GM20000 (cell line): Measurements from ENCODE around the gene B9D1.

Experiments
- DNase-seq: peaks from one replicate; pipeline ENCODE4 v3.0.0; 2012; ENCODE audit warnings: low spot score
- CTCF ChIP-seq: IDR thresholded peaks from 2 replicates; pipeline ENCODE4 v1.5.1; 2012; ENCODE audit warnings: mild to moderate bottlenecking, control low read depth; ENCODE audit errors: extremely low read depth, missing control alignments

Gene B9D1

DNA sequence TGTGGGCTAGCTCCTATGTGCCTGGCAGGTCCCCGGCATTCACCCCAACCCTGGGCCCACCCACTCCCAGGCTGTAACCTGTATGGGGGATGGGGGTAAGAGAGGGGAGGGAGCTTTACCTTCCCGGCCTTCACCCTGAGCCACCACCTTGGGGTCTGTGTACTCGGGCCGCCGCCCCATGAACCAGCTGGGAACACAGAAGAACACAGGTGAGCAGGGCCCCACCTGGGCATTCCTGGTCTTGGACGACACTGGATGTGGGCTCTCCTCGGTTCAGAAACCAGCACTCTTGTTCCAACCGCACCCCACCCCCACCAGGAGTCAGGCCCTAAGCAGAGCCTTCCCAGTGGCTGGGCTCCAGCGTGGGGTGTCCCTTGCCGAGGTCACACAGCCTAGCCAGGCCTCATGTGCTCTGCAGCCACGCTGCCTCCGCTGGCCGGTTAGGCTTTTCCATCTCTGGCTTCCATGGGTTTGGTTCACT, 18.8 kb downstream of the B9D1 start:
- no peak for TF ChIP-seq CTCF
- no peak for DNase-seq

DNA sequence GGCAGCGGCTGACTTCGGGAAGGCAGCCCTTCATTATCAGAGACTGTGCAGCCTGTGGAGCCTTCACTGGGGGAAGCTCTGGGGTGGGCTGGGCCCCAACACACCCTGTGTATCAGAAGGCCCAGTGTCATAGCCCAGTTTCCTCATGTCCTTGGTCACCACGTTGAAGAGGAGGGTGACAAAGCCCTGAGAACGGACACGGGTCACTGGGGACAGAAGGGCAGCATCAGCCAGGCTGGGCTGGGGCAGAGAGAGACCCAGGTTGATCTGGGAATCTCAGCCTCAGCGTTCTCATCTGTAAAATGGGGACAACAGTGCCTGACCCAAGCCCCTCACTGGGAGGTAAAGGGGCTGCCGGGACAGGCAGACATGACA, 19.3 kb downstream of the B9D1 start:
- no peak for DNase-seq
- no peak for TF ChIP-seq CTCF

DNA sequence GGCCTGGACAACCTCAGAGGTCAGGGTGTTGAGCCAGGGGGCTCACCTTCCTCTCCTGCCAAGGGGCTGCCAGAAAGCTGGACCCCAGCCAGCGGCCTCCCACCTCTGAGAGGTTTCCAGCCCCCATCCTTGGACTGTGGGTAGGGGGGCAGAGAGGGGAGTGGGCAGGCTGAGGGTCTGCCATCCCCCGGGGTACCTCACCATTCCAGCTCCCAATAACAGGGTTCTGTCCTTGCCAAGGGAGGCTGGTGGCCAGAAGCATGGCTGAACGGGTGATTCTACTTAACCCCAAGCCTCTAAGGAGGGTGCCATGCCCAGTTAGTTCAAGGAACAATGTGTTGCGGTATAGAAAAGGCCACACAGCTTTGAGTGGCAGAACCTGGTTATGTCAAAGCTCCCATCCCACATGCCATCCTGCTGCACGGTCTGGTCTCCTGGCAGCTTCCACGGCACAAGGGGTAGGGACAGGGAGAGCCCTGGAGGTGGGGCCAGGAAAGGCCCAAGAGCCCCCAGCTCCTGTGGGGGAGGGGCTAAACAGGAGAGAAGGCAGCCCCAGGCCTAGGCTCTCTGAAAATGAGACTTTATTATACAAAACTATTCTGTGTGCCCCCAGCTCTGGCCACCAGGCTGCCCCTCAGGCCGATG, 19.8 kb downstream of the B9D1 start:
- DNase-seq, result no peak
- TF ChIP-seq CTCF, result no peak

DNA sequence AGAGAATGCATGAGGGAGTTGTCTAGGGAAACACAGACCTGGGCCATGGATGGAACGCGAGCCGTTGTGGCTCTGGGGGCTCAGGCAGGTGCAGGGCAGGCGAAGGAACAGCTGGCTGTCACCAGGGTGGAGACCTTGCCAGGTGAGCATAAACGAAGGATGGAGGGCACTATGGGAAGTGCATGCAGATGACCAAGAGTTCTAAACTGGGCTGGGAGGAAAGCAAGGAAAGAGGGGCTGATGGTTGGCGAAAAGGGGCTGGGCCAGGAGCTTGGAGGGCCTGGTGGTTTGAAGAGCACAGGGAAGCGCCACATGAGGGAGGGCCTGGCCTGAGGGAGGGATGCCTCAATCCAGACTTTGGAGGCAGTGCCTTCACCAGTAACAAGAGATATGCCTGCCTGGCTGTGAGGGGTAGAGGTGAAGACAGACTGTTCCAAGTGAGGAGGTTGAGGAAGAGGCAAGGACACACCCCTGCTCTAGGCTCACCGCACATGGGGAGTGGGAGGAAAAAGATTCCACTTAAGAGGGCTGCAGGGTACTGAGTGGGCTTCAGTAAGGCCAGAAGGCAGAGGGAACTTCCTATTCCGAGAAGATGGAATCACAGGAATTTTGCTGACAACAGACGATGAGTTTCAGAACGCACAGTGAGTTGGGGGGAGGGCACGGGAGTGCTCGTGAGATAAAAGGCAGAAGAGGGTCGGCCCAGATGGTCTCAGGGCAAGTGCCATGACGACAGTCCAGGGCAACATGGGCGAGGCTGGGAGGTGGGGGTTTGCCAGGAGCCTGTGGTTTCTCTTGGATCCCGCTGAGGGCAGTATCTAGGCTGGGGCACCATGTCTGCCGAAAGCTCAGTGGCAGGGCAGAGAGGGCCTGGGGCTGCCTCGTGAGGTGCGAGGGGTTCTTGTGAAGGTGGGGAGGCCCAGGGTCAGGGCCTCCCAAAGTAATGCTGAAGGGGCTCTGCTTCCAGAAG, 20.6 kb downstream of the B9D1 start:
- DNase-seq, result no peak
- TF ChIP-seq CTCF, result no peak

DNA sequence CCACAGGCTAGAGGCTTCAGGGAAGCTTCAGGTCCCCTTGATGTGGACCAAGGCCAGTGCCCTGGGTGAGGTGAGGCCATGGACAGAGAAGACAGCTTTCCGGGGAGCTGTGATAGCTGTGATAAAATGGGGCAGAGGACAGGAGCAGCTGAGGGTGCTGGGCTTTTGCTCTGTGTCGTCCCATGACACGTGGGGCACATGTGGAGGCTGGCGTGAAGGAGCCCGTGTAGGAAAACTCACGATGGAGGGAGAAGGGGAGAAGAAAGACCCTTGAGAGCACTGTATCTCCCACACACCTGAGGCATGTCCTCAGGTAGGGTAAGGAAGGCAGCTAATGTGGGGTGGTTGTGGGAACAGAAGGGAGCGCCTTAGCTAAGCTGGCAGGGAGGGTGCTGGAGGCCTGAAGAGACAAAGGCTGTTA, 21.3 kb downstream of the B9D1 start:
- no peak for DNase-seq
- no peak for TF ChIP-seq CTCF

DNA sequence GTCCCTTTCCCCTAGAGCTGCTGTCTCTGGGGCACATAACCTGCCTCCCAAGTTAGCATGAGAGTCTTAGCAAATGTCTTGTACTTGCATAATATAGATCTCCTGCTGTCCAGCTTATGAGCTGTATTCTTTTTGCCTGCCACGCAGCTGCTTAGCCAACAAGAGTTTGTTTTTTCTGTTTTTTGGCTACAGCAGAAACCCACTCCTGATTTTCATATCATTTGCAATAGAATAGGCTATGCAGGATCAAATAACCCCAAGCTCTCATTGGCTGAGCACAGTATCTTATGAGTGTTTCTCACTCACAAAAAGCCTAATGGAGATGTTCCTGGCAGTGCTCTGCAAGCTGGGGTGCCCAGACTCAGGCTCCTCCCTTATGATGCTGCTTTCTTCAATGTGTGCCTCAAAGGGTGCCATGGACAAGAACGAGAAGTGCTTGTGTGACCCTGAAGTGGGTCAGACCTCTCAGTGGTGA, 23.1 kb downstream of the B9D1 start:
- no peak for TF ChIP-seq CTCF
- no peak for DNase-seq
